Sigmoid colon (tissue), 7 donors: ENCODE results near the gene NOP16. TPM values are rescaled to one million over a fixed set of nuclear protein-coding genes. Genes with fewer than 3 reads are reported as not detected.

Experiments used
- DNase-seq: peaks from one replicate; pipeline ENCODE4 v3.0.0-alpha.2; 2019
- H3K27ac ChIP-seq, 4 donors: fragments of 200-600 bp; sonication (generic); one replicate each; pipeline ENCODE4 v1.5.1; 2016 to 2019; ENCODE audit warnings: mild to moderate bottlenecking in 1 of 4
- H3K27me3 ChIP-seq, 3 donors: fragments of 200-600 bp; sonication (generic); one replicate each; pipeline ENCODE4 v1.5.1; 2019; ENCODE audit warnings: mild to moderate bottlenecking in 1 of 3
- H3K36me3 ChIP-seq, 4 donors: fragments of 200-600 bp; sonication (generic); one replicate each; pipeline ENCODE4 v1.5.1; 2016 to 2019
- H3K4me1 ChIP-seq, 4 donors: fragments of 200-600 bp; sonication (generic); one replicate each; pipeline ENCODE4 v1.5.1; 2017 to 2019
- H3K4me3 ChIP-seq, 4 donors: fragments of 200-600 bp; sonication (generic); one replicate each; pipeline ENCODE4 v1.5.1; 2017 to 2019; ENCODE audit warnings: mild to moderate bottlenecking in 2 of 4, moderate library complexity in 1 of 4
- H3K9me3 ChIP-seq, 4 donors: fragments of 200-600 bp in 3 of 4; sonication (generic) in 3 of 4; one replicate each; pipeline versions ENCODE4 v1.5.1 to v1.6.1; 2013 to 2019
- EP300 ChIP-seq, 4 donors: sonication (generic); formaldehyde crosslinking; IDR thresholded peaks; one replicate each; pipeline ENCODE4 v1.6.1; 2017; ENCODE audit warnings: antibody characterized with exemption in 4 of 4
- POLR2A ChIP-seq, 2 donors: fragments of 450-650 bp; IDR thresholded peaks; one replicate each; pipeline ENCODE4 v1.6.1; 2016; ENCODE audit warnings: antibody characterized with exemption in 2 of 2, mild to moderate bottlenecking in 2 of 2, moderate library complexity in 2 of 2
- POLR2AphosphoS5 ChIP-seq, 4 donors: sonication (generic); formaldehyde crosslinking; IDR thresholded peaks; one replicate each; pipeline ENCODE4 v1.6.1; 2017; ENCODE audit warnings: antibody characterized with exemption in 4 of 4
- WGBS, 2 donors: extraction: QIAGEN DNeasy Blood & Tissue Kit; methylation state at CpG; one replicate each; pipeline ENCODE4 v1.1.7; 2013; 5-methylcytosine and 5-hydroxymethylcytosine counted together
- intact Hi-C: fragments of 100-400 bp; cut with DNase I; formaldehyde crosslinking; loops from one replicate; pipeline ENCODE4 v1.15.1; 2023
- polyA plus RNA-seq, 3 donors: library from polyadenylated mRNA; stranded (reverse); fragments of 200-250 nt; gene quantifications; one replicate each; pipeline ENCODE4 v1.2.3, GENCODE V29; 2013
- total RNA-seq, 4 donors: library from RNA; depleted of rRNA; stranded (reverse); fragments of >200 nt; gene quantifications; one replicate each; pipeline ENCODE4 v1.1.0, GENCODE V29; 2016
- TF ChIP-seq, protein P1 (sequence below), 4 experiments: fragments of 450-650 bp in 3 of 4; fragments of 200-600 bp in 1 of 4; IDR thresholded peaks; one replicate each; pipeline ENCODE4 v1.5.1; 2016 to 2019; ENCODE audit warnings: antibody characterized with exemption in 4 of 4, mild to moderate bottlenecking in 3 of 4, moderate library complexity in 2 of 4
- donor health status: healthy with polysubstance abuse.
- donor health status: Bipolar disorder and iron deficiency.
- donor health status: healthy.

NOP16 gene
- total and polyA plus RNA-seq, 7 donors = 4.4 to 50.7 (median 17.8) TPM

GRCh38 chr5:176394096-176394495, 5.7 kb upstream of the NOP16 start:
- Histone ChIP-seq H3K36me3 (peaks cover 5 to 70% (median 28%) of the 10 kb centered on the region in 4 donors), H3K4me3 (no peak overlapping the region), H3K4me1 (peaks cover 0 to 19% (median 11%) of the 10 kb centered on the region in 4 donors), H3K27ac (no peak overlapping the region), H3K9me3 (no peaks in the 10 kb centered on the region), H3K27me3 (no peaks in the 10 kb centered on the region)
- intact Hi-C loops = no loop called here
- DNase-seq = no peak
- TF ChIP-seq, protein P1, sequence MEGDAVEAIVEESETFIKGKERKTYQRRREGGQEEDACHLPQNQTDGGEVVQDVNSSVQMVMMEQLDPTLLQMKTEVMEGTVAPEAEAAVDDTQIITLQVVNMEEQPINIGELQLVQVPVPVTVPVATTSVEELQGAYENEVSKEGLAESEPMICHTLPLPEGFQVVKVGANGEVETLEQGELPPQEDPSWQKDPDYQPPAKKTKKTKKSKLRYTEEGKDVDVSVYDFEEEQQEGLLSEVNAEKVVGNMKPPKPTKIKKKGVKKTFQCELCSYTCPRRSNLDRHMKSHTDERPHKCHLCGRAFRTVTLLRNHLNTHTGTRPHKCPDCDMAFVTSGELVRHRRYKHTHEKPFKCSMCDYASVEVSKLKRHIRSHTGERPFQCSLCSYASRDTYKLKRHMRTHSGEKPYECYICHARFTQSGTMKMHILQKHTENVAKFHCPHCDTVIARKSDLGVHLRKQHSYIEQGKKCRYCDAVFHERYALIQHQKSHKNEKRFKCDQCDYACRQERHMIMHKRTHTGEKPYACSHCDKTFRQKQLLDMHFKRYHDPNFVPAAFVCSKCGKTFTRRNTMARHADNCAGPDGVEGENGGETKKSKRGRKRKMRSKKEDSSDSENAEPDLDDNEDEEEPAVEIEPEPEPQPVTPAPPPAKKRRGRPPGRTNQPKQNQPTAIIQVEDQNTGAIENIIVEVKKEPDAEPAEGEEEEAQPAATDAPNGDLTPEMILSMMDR (IDR thresholded peaks at IDR 0.05) = no peak
- TF ChIP-seq POLR2A (IDR thresholded peaks at IDR 0.05) (no peak), POLR2AphosphoS5 (IDR thresholded peaks at IDR 0.05) (no peak), EP300 (IDR thresholded peaks at IDR 0.05) (no peak)
- 95 to 96% methylated on average over 9 of the region's 9 CpGs for WGBS, 2 donors

DNA sequence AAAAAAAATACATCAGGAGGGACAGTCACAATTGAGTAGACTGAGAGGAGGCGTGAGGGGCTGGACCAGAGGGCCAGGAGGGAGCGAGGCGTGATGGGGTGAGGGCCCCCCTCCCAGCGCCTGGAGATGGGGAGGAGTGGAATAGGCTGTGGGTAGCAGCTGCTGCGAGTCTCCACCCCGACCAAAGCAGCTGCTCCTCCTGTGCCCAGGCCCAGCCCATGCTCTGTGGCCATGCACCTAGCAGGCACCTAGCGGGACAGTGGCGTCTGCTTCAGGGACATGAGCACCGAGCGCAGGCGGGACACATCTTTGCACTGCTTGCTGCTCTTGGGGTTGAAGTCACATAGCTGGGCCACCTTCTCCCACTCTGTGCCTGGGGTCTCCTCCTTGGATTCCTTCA, 4.1 kb upstream of the NOP16 start:
- peaks cover 5 to 59% (median 27%) of the 10 kb centered on the region in 4 donors for H3K36me3 ChIP-seq
- TF ChIP-seq POLR2A (IDR thresholded peaks at IDR 0.05) = no peak
- no peak for TF ChIP-seq POLR2AphosphoS5 (IDR thresholded peaks at IDR 0.05)
- TF ChIP-seq, protein P1 (IDR thresholded peaks at IDR 0.05) = no peak

DNA sequence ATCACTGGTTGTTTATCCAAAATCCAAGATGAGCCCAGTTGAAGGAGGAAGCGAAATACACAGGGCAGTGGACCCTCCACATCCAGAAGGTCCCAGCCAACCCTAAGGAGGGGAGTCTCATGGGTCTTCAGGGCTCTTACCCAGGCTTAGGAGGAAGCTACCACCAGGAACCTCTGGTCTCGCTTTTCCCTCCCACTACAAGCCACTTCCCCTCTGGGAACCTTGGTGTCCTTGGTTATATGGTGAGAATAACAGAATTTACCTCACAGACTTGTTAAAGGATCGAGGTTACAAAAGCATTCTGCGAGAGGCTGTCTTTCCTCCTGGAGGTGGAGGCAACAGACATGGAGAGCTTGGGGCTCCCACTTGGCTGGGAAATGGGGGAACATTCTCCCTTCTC, 3.6 kb upstream of the NOP16 start:
- no peak for DNase-seq
- no peaks in the 10 kb centered on the region for H3K9me3 ChIP-seq
- intact Hi-C loops = no loop called here
- H3K36me3 ChIP-seq = peaks cover 5 to 53% (median 27%) of the 10 kb centered on the region in 4 donors
- TF ChIP-seq POLR2A (IDR thresholded peaks at IDR 0.05) (no peak), EP300 (IDR thresholded peaks at IDR 0.05) (no peak), POLR2AphosphoS5 (IDR thresholded peaks at IDR 0.05) (no peak)
- TF ChIP-seq, protein P1 (IDR thresholded peaks at IDR 0.05) = no peak
- no peaks in the 10 kb centered on the region for H3K27me3 ChIP-seq
- H3K4me1 ChIP-seq = peaks cover 0 to 30% (median 23%) of the 10 kb centered on the region in 4 donors
- H3K4me3 ChIP-seq = no peak overlapping the region
- 87 to 92% methylated on average over 4 of the region's 4 CpGs for WGBS, 2 donors
- no peak overlapping the region for H3K27ac ChIP-seq

More for the DNA sequence above, 4.1 kb upstream of the NOP16 start:
- intact Hi-C loops = no loop called here
- Histone ChIP-seq H3K4me1 (peaks cover 0 to 24% (median 18%) of the 10 kb centered on the region in 4 donors), H3K9me3 (no peaks in the 10 kb centered on the region), H3K27me3 (no peaks in the 10 kb centered on the region), H3K4me3 (no peak overlapping the region), H3K27ac (no peak overlapping the region)
- DNase-seq = no peak
- 86 to 90% methylated on average over 11 of the region's 11 CpGs for WGBS, 2 donors

GRCh38 chr5:176391479-176391878, 3.1 kb upstream of the NOP16 start:
- Histone ChIP-seq H3K4me1 (peaks cover 0 to 35% (median 26%) of the 10 kb centered on the region in 4 donors), H3K9me3 (no peaks in the 10 kb centered on the region), H3K4me3 (no peak overlapping the region), H3K27ac (no peak overlapping the region), H3K36me3 (peaks cover 5 to 51% (median 27%) of the 10 kb centered on the region in 4 donors), H3K27me3 (no peaks in the 10 kb centered on the region)
- DNase-seq = no peak
- 82 to 91% methylated on average over 4 of the region's 4 CpGs for WGBS, 2 donors
- intact Hi-C loops = no loop called here
- no peak for TF ChIP-seq POLR2A (IDR thresholded peaks at IDR 0.05)

- peak overlapping the region; percentile 57 to 65 (median 61) for H3K4me3 ChIP-seq
- no peak for DNase-seq
- H3K4me1 ChIP-seq = peaks cover 0 to 30% (median 25%) of the 10 kb centered on the region in 4 donors
- H3K9me3 ChIP-seq = no peaks in the 10 kb centered on the region
- H3K27ac ChIP-seq = peak overlapping the region; percentile 88 to 94 (median 93)
- intact Hi-C loops = loop anchor here (2.0 to 10.0 kb wide), 3 partner anchors 27 to 255 kb away; partner anchors contain the start of genes CLTB, RNF44 and TSPAN17
- TF ChIP-seq POLR2A (IDR thresholded peaks at IDR 0.05) (peak; percentile 65 to 88), POLR2AphosphoS5 (IDR thresholded peaks at IDR 0.05) (peak; percentile 86 to 92 (median 88))
- TF ChIP-seq, protein P1 (IDR thresholded peaks at IDR 0.05) = no peak
- peaks cover 5 to 63% (median 36%) of the 10 kb centered on the region in 4 donors for H3K36me3 ChIP-seq
- H3K27me3 ChIP-seq = no peaks in the 10 kb centered on the region
- WGBS, 2 donors = 25 to 26% methylated on average over 41 of the region's 41 CpGs
Measured at GRCh38 chr5:176389135-176390123, 1.0 kb upstream of the NOP16 start.
